ENCODE results near the gene RAD1. TPM values are rescaled to one million over a fixed set of nuclear protein-coding genes. Genes with fewer than 3 reads are reported as not detected.

Gene RAD1
- total and polyA plus RNA-seq, 9 donors = 7.6 to 27.3 (median 18.5) TPM

GRCh38 chr5:34859253-34859652 is 56.1 kb downstream of the RAD1 start:
- no peaks in the 10 kb centered on the region for H3K4me1 ChIP-seq (ENCODE audit: insufficient read depth)
- DNase-seq = no peak
- no peaks in the 10 kb centered on the region for H3K36me3 ChIP-seq
- H3K27ac ChIP-seq = no peak overlapping the region
- intact Hi-C loops (cut with DNase I) = no loop called here
- WGBS, 3 donors = 55 to 95% (median 77%) methylated on average over 5 of the region's 5 CpGs
- no peaks in the 10 kb centered on the region for H3K27me3 ChIP-seq
- no peak overlapping the region for H3K4me3 ChIP-seq
- no peaks in the 10 kb centered on the region for H3K9me3 ChIP-seq
- TF ChIP-seq POLR2A (IDR thresholded peaks at IDR 0.05) (no peak), EP300 (IDR thresholded peaks at IDR 0.05) (no peak), CTCF (IDR thresholded peaks at IDR 0.05) (no peak)

- Histone ChIP-seq H3K4me3 (no peak overlapping the region), H3K27me3 (no peaks in the 10 kb centered on the region), H3K9me3 (no peaks in the 10 kb centered on the region), H3K4me1 (ENCODE audit: insufficient read depth) (no peaks in the 10 kb centered on the region), H3K36me3 (no peaks in the 10 kb centered on the region), H3K27ac (no peak overlapping the region)
- 53 to 91% (median 54%) methylated on average over 2 of the region's 2 CpGs for WGBS, 3 donors
- no peak for DNase-seq
- intact Hi-C loops (cut with DNase I) = no loop called here
- TF ChIP-seq POLR2A (IDR thresholded peaks at IDR 0.05) (no peak), EP300 (IDR thresholded peaks at IDR 0.05) (no peak), CTCF (IDR thresholded peaks at IDR 0.05) (no peak)
Observed at GRCh38 chr5:34858790-34859189, 56.5 kb downstream of the RAD1 start.

- no peak overlapping the region for H3K27ac ChIP-seq
- H3K4me3 ChIP-seq = no peak overlapping the region
- H3K36me3 ChIP-seq = no peaks in the 10 kb centered on the region
- intact Hi-C loops (cut with DNase I) = no loop called here
- TF ChIP-seq POLR2A (IDR thresholded peaks at IDR 0.05) (no peak), CTCF (IDR thresholded peaks at IDR 0.05) (no peak), EP300 (IDR thresholded peaks at IDR 0.05) (no peak)
- WGBS, 3 donors = 96 to 100% (median 97%) methylated on average over 1 of the region's 1 CpG
- H3K4me1 ChIP-seq (ENCODE audit: insufficient read depth) = no peaks in the 10 kb centered on the region
- no peak for DNase-seq
- no peaks in the 10 kb centered on the region for H3K9me3 ChIP-seq
- no peaks in the 10 kb centered on the region for H3K27me3 ChIP-seq
Observed at GRCh38 chr5:34857894-34858293, 57.4 kb downstream of the RAD1 start.

GRCh38 chr5:34857161-34857560 is 58.1 kb downstream of the RAD1 start:
- H3K9me3 ChIP-seq = no peaks in the 10 kb centered on the region
- no peak overlapping the region for H3K27ac ChIP-seq
- DNase-seq = no peak
- H3K27me3 ChIP-seq = no peaks in the 10 kb centered on the region
- no peak for TF ChIP-seq EP300 (IDR thresholded peaks at IDR 0.05)
- H3K36me3 ChIP-seq = no peaks in the 10 kb centered on the region
- H3K4me3 ChIP-seq = no peak overlapping the region
- intact Hi-C loops (cut with DNase I) = no loop called here
- H3K4me1 ChIP-seq (ENCODE audit: insufficient read depth) = no peaks in the 10 kb centered on the region
- WGBS, 3 donors = 75 to 79% (median 79%) methylated on average over 3 of the region's 3 CpGs

Other genes starting within 250 kb of the RAD1 start
- 1 to 10 TPM in 3 of 7 donors, under 1 TPM in 4; 0.15 to 3.3 (median 0.92) TPM for gene TTC23L, start 76.3 kb downstream of the RAD1 start, total RNA-seq
- gene TTC23L, start 76.3 kb downstream of the RAD1 start, polyA plus RNA-seq = under 1 TPM; 0.31 to 0.37 TPM
- 10 to 100 TPM; 15.5 to 33.9 (median 23.9) TPM for gene BRIX1, start 207 bp upstream of the RAD1 start, total RNA-seq
- 10 to 100 TPM; 17.8 to 26.9 TPM for gene BRIX1, start 207 bp upstream of the RAD1 start, polyA plus RNA-seq
- 10 to 100 TPM; 21.6 to 38.7 (median 35.2) TPM for gene DNAJC21, start 14.1 kb upstream of the RAD1 start, total RNA-seq
- gene DNAJC21, start 14.1 kb upstream of the RAD1 start, polyA plus RNA-seq = 10 to 100 TPM; 19.4 to 31.8 TPM
- under 1 TPM in 1 of 7 donors, not detected in 6; 0.10 TPM for gene AGXT2, start 132.4 kb upstream of the RAD1 start, total RNA-seq
- under 1 TPM in 1 of 2 donors, not detected in 1; 0.15 TPM for gene AGXT2, start 132.4 kb upstream of the RAD1 start, polyA plus RNA-seq